ENCODE results near the gene IER3IP1. TPM values are rescaled to one million over a fixed set of nuclear protein-coding genes. Genes with fewer than 3 reads are reported as not detected.
"Not testable (repeated sequence)": the region's sequence is repeated elsewhere in the genome, so short reads cannot be mapped to it uniquely, and the experiment has no call there.

IER3IP1 gene
- total and polyA plus RNA-seq, 11 donors: 6.9 to 21.9 (median 10.5) TPM

DNA sequence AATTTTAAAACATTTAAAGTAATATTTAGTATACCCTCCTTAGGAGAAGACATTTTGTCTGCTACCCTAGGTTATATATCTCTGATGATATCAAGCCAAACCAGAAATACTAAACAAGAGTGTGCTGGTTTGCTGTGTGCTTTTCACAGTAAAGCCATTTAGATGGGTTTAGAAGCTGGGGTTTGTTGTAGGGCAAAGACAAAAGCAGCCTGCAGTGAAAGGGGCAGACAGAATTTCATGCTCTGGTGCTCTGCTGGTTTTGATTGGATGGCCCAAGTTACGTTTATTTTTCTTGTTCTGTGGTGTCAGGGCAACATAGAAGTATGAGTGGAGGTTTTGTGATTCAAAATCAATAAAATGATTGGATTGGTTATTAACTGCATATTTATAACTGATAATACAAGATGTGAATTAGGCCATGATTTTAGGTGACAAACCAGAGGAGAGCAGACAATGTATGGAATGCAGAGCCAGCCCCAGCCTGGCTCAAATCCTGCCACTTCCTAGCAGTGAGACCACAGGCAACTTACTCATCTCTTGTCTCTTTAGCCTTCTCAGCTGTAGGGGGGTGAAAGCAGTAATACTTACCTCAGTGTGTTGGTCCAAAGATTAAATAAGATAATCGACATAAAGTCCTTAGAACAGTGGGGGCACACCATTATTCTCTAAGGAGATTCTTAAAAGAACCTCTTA, 30.9 kb upstream of the IER3IP1 start:
- no peaks in the 10 kb centered on the region for H3K9me3 ChIP-seq
- ATAC-seq: no peak
- DNase-seq: no peak
- peaks cover 0 to 24% (median 7%) of the 10 kb centered on the region in 9 donors for H3K27me3 ChIP-seq
- intact Hi-C loops (cut with DNase I): loop anchor here in 3 of 10 donors (5.0 kb wide), 1 partner anchor 155 kb away; no protein-coding TSS in a partner anchor
- H3K4me3 ChIP-seq: no peak overlapping the region
- H3K4me1 ChIP-seq: peaks cover 0 to 11% (median 0%) of the 10 kb centered on the region in 12 donors
- no peaks in the 10 kb centered on the region for H3K36me3 ChIP-seq
- WGBS, 4 donors: 63 to 70% (median 67%) methylated on average over 2 of the region's 2 CpGs
- H3K27ac ChIP-seq: no peak overlapping the region
- TF ChIP-seq POLR2A (IDR thresholded peaks at IDR 0.05): no peak
- TF ChIP-seq, protein P1, sequence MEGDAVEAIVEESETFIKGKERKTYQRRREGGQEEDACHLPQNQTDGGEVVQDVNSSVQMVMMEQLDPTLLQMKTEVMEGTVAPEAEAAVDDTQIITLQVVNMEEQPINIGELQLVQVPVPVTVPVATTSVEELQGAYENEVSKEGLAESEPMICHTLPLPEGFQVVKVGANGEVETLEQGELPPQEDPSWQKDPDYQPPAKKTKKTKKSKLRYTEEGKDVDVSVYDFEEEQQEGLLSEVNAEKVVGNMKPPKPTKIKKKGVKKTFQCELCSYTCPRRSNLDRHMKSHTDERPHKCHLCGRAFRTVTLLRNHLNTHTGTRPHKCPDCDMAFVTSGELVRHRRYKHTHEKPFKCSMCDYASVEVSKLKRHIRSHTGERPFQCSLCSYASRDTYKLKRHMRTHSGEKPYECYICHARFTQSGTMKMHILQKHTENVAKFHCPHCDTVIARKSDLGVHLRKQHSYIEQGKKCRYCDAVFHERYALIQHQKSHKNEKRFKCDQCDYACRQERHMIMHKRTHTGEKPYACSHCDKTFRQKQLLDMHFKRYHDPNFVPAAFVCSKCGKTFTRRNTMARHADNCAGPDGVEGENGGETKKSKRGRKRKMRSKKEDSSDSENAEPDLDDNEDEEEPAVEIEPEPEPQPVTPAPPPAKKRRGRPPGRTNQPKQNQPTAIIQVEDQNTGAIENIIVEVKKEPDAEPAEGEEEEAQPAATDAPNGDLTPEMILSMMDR (IDR thresholded peaks at IDR 0.05): no peak

- no peaks in the 10 kb centered on the region for H3K9me3 ChIP-seq
- peaks cover 0 to 11% (median 0%) of the 10 kb centered on the region in 12 donors for H3K4me1 ChIP-seq
- ATAC-seq (peak in 3 of 4 donors; percentile 39 to 60 (median 57)), DNase-seq (peak in 1 of 5 donors; percentile 8)
- WGBS, 4 donors: 46 to 57% (median 51%) methylated on average over 3 of the region's 3 CpGs
- no peaks in the 10 kb centered on the region for H3K36me3 ChIP-seq
- no peak for TF ChIP-seq POLR2A (IDR thresholded peaks at IDR 0.05)
- TF ChIP-seq, protein P1 (IDR thresholded peaks at IDR 0.05): peak; percentile 48 to 79 (median 74)
- intact Hi-C loops (cut with DNase I): loop anchor here (1.0 to 5.0 kb wide), 4 partner anchors 103 to 153 kb away; no protein-coding TSS in a partner anchor
- no peak overlapping the region for H3K4me3 ChIP-seq
- peaks cover 0 to 11% (median 5%) of the 10 kb centered on the region in 9 donors for H3K27me3 ChIP-seq
- H3K27ac ChIP-seq: no peak overlapping the region
Observed at GRCh38 chr18:47204908-47205522, 28.9 kb upstream of the IER3IP1 start.

GRCh38 chr18:47203626-47204464, 27.7 kb upstream of the IER3IP1 start:
- DNase-seq (no peak), ATAC-seq (no peak)
- no peaks in the 10 kb centered on the region for H3K36me3 ChIP-seq
- peaks cover 0 to 7% (median 0%) of the 10 kb centered on the region in 9 donors for H3K27me3 ChIP-seq
- no peaks in the 10 kb centered on the region for H3K9me3 ChIP-seq
- H3K4me1 ChIP-seq: peaks cover 0 to 11% (median 0%) of the 10 kb centered on the region in 12 donors
- H3K4me3 ChIP-seq: no peak overlapping the region
- no peak for TF ChIP-seq POLR2A (IDR thresholded peaks at IDR 0.05)
- TF ChIP-seq, protein P1 (IDR thresholded peaks at IDR 0.05): no peak
- H3K27ac ChIP-seq: no peak overlapping the region
- 46 to 61% (median 53%) methylated on average over 3 of the region's 3 CpGs for WGBS, 4 donors
- intact Hi-C loops (cut with DNase I): loop anchor here in 9 of 10 donors (2.0 to 5.0 kb wide), 3 partner anchors 102 to 152 kb away; no protein-coding TSS in a partner anchor

DNA sequence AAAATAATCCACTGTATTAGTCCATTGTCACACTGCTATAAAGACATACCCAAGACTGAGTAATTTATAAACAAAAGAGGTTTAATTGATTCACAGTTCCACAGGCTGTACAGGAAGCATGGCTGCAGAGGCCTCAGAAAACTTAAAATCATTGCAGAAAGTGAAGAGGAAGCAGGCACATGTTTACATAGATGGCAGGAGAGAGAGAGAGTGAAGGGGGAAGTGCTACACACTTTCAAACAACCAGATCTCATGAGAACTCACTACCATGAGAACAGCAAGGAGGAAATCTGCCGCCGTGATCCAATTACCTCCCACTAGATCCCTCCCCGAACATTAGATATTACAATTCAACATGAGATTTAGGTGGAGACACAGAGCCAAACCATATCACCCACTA, 19.8 kb upstream of the IER3IP1 start:
- H3K36me3 ChIP-seq; H3K9me3 ChIP-seq; H3K4me1 ChIP-seq; H3K4me3 ChIP-seq; ATAC-seq; H3K27ac ChIP-seq; DNase-seq; intact Hi-C loops (cut with DNase I): not testable (repeated sequence)
- 53 to 74% (median 63%) methylated on average over 3 of the region's 3 CpGs for WGBS, 4 donors
- H3K27me3 ChIP-seq: peaks cover 0 to 15% (median 0%) of the 10 kb centered on the region in 9 donors
